ENCODE results near the gene ADGRL3.

Gene ADGRL3

DNA sequence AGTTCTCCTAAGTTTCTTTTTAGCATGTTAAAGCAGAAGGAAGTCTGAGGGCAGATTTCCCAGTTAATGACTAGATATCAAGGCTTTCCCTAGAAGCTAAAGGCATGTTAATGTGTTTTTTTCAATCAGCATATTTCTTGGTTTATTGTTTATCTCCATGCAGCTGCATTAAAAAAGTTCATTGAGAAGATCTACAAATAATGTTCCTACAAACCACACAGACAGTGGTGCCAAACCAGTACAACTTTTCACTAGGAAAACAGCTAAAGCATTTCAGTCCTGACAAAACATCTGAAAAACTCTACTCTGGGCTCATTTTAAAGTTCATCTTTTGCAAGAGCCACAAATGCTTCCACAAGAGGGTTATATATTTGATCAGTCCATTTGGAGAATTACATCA is 320.0 kb downstream of the ADGRL3 start:
- DNase-seq (ENCODE audit: low read depth) = no peak
- H3K4me3 ChIP-seq (ENCODE audit: low read depth, low read length) = no peak overlapping the region
- TF ChIP-seq, protein P1, sequence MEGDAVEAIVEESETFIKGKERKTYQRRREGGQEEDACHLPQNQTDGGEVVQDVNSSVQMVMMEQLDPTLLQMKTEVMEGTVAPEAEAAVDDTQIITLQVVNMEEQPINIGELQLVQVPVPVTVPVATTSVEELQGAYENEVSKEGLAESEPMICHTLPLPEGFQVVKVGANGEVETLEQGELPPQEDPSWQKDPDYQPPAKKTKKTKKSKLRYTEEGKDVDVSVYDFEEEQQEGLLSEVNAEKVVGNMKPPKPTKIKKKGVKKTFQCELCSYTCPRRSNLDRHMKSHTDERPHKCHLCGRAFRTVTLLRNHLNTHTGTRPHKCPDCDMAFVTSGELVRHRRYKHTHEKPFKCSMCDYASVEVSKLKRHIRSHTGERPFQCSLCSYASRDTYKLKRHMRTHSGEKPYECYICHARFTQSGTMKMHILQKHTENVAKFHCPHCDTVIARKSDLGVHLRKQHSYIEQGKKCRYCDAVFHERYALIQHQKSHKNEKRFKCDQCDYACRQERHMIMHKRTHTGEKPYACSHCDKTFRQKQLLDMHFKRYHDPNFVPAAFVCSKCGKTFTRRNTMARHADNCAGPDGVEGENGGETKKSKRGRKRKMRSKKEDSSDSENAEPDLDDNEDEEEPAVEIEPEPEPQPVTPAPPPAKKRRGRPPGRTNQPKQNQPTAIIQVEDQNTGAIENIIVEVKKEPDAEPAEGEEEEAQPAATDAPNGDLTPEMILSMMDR (IDR thresholded peaks at IDR 0.05; ENCODE audit: low read depth, low read length, missing control alignments) = no peak

DNA sequence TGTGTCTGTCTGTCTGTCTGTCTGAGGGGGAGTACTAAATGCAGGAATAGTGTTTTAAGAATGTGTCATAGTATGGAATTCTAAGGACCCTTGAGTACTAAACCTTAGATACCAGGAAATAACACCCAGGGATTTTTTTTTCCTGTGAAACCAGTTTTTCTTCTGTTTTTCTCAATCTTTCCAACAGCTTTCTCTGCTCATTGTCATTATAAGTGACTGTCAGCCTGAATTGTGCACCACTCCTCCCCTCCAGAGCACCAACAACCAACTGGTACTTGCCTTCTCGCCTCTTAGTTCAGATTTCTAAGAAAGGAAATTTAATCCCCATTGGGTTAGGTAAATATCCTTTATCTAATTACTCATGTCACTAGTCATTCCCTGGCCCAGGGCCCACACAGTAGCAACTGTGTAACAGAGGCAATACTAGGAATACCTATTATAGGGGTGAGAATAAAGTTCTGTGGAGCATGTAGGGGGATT is 320.6 kb downstream of the ADGRL3 start:
- TF ChIP-seq, protein P1 (IDR thresholded peaks at IDR 0.05; ENCODE audit: low read depth, low read length, missing control alignments) = no peak
- no peak overlapping the region for H3K4me3 ChIP-seq (ENCODE audit: low read depth, low read length)
- DNase-seq (ENCODE audit: low read depth) = no peak

DNA sequence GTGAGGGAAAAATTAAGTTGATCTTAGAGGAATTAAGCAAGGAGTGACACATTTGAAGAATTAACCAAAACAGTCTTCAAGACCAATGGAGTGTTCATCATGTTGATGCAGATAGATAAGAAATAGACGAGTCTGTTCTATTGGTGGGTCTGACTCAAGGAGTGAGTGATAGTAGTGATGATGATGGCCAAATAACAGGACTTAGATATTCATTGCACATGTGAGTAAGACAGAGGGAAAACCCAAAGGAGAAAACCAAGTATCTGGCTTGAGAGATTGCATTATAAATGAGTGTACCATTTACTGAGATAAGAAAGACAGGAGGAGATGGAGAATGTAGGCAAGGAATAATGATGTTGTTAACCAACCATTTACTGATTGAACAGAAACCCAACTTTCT is 321.3 kb downstream of the ADGRL3 start:
- no peak overlapping the region for H3K4me3 ChIP-seq (ENCODE audit: low read depth, low read length)
- TF ChIP-seq, protein P1 (IDR thresholded peaks at IDR 0.05; ENCODE audit: low read depth, low read length, missing control alignments) = no peak
- no peak for DNase-seq (ENCODE audit: low read depth)

DNA sequence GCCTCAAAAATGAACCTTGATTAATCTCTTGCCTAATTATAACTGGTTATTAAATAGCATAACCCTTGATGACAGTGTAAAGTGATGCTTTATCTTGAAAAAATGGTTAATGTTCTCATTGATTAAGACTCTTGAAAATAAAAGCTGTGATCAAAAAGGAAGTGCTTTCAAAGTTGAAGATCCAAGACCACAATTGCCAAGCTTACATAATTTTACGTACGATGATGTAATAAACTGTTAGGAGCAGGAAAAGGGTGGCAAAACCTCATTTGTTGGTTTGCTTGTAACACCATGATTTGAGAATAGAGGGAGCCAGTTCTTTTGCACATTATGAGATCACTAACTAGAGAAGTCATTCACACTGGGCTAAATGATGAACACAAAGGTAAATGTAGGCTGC is 322.2 kb downstream of the ADGRL3 start:
- DNase-seq (ENCODE audit: low read depth) = no peak
- TF ChIP-seq, protein P1 (IDR thresholded peaks at IDR 0.05; ENCODE audit: low read depth, low read length, missing control alignments) = no peak
- H3K4me3 ChIP-seq (ENCODE audit: low read depth, low read length) = no peak overlapping the region

DNA sequence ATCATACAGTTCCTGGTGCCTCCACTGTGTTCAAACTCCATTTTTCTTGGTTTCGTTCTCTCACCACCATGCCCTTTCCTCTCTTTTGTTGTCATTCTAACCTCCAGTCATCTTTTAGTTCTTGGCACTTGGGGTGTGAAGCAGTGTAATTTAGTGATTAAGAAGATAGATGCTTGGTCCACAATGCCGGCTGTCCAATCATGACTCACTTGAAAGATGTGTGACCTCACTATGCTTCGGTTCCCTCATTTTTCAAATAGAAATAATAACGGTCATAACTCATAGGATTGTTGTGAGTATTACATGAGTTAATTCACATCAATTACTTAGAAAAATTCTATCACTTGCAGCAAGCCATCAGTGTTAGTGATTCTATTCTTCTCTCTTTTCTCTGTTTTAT is 327.8 kb downstream of the ADGRL3 start:
- no peak overlapping the region for H3K4me3 ChIP-seq (ENCODE audit: low read depth, low read length)
- TF ChIP-seq, protein P1 (IDR thresholded peaks at IDR 0.05; ENCODE audit: low read depth, low read length, missing control alignments) = no peak
- no peak for DNase-seq (ENCODE audit: low read depth)

DNA sequence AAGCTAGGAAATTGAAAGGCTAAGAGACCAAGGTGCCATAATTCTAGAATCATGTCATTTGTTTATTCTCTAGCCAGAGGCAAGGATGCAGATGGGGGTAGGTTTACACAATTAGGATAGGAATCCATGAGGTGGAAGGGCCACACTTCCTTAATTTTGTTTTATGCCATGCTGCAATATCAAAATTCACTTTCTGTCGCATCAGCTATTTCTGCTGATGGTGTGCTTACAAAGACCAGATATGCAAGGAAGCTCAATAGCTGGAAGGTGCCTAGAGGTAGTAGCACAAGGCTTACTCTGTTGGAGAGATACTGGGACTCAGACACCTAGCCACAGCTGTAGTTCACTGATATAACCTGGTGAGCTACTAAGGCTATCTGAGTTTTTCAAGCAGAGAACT is 328.5 kb downstream of the ADGRL3 start:
- TF ChIP-seq, protein P1 (IDR thresholded peaks at IDR 0.05; ENCODE audit: low read depth, low read length, missing control alignments) = no peak
- no peak for DNase-seq (ENCODE audit: low read depth)
- no peak overlapping the region for H3K4me3 ChIP-seq (ENCODE audit: low read depth, low read length)

DNA sequence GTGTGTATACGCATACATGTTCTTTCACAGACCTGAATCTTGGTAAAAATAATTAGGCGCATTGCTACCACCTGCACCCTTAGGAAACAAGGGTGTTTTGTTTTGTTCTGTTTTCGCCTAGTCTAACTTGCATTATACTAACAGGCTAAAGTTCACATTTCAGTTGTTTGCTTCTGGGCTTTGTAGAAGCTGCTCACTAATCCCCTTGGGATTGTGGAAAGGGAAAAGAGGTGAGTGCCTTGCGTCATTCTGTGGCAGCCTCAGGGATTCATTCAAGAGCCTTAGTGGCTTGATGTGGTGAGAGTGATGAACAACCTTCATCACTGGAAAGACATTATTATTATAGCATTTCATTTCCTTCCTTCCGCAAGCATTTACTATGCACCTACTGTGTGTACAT is 331.1 kb downstream of the ADGRL3 start:
- no peak for DNase-seq (ENCODE audit: low read depth)
- TF ChIP-seq, protein P1 (IDR thresholded peaks at IDR 0.05; ENCODE audit: low read depth, low read length, missing control alignments) = no peak

More for the DNA sequence above, 331.1 kb downstream of the ADGRL3 start:
- H3K4me3 ChIP-seq (ENCODE audit: low read depth, low read length) = no peak overlapping the region

Data from GM12864 (cell line).